Stimulated activated CD8-positive, alpha-beta memory T cell treated with anti-CD3 and anti-CD28 coated beads, Interleukin-2, amount 100 ng/mL, for 1 hour (primary cell): ENCODE data around the gene KRT32.
"Not testable (repeated sequence)": the region's sequence is repeated elsewhere in the genome, so short reads cannot be mapped to it uniquely, and the experiment has no call there.

Experiments used
- DNase-seq, 2 donors: peaks; one replicate each; pipeline ENCODE4 v3.0.0-alpha.2; 2020; ENCODE audit warnings: low read depth in 2 of 2

The KRT32 gene

DNA sequence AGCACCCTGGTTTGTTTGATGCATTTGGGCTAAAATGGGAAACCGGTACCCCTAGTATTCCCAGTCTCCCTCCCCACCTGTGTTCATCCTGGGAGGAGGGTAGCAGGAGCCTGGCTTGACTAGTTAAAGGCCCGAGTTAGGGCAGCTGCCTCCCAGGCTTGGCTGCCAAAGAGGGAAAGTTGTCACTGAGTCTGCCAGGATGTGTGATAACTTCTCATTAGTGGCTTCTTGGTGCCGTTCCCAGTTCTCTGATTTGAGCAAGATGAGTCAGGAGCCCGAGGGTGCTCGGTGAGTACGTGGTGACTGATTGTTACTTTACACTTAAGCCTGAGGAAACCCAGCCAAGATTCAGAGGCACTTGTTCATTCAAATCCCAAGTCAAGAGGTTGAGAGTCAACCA lies 2.5 kb downstream of the KRT32 start:
- DNase-seq = no peak

- no peak for DNase-seq
These were observed 3.0 kb downstream of the KRT32 start for GRCh38 chr17:41464173-41464572.

DNA sequence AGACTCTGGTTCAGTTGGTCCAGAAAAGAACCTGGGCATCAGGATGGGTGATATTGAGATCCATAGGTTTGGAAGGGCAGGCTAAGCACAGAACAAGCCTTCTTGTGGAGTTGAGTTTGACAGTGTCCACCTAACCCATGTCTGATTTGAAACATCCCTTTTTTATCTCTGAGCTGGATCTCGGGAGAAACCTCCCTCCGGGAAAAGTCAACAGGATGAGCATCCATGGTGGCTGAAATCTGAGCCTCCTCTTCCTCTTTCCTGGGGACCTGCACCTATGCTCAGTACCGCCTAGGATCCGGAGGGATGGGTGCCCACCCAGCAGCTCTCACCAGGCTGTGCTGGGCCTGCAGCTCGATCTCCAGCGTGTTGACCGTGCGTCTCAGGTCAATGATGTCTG lies 3.4 kb downstream of the KRT32 start:
- DNase-seq = no peak

GRCh38 chr17:41462705-41463104 lies 4.5 kb downstream of the KRT32 start:
- no peak for DNase-seq

DNA sequence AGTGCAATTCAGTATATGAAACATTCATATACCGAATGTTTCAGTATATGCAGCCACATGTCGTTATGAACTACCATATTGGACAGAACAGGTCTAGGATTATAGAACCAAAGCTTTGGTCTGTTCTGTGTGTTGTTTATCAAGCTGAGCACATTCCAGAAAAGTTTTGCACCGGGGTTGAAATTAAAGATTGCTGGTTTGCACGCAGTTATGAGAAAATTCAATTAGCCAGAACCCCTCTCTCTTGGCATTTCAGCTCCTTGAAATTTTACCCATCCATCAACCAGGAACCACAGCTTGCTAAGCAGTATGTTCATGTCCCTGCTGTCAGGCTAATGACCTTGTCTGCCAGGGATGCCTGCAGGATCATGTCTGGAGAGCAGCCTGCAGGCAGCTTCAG lies 9.5 kb downstream of the KRT32 start:
- no peak for DNase-seq

GRCh38 chr17:41456204-41456603 lies 11.0 kb downstream of the KRT32 start:
- DNase-seq = no peak

- DNase-seq = no peak
These were observed 11.9 kb downstream of the KRT32 start for GRCh38 chr17:41455236-41455635.

DNA sequence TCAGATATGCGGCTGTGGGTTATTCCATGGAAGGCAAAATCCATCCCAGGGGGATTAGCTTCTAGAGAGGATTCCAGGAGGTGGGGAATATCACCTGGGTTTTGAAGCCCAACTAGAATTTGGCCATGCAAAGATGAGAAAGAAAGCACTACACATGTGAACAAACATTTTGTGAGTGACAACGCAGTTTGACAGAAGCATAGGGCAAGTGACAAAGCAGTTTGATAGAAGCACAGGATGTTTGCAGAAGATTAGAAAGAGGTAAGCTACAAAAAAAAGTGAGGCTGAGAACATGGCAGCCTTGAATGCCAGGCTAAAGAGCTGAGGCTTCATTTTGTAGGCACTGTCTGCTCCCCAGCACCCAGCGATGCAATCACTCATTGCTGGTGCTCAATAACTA lies 14.1 kb downstream of the KRT32 start:
- DNase-seq = no peak

- DNase-seq = no peak
These were observed 14.9 kb downstream of the KRT32 start for GRCh38 chr17:41452281-41452680.

- no peak for DNase-seq
These were observed 15.9 kb downstream of the KRT32 start for GRCh38 chr17:41451154-41451728.

GRCh38 chr17:41449008-41449407 lies 18.2 kb downstream of the KRT32 start:
- DNase-seq = no peak

- DNase-seq = no peak
These were observed 18.7 kb downstream of the KRT32 start for GRCh38 chr17:41448506-41448905.

DNA sequence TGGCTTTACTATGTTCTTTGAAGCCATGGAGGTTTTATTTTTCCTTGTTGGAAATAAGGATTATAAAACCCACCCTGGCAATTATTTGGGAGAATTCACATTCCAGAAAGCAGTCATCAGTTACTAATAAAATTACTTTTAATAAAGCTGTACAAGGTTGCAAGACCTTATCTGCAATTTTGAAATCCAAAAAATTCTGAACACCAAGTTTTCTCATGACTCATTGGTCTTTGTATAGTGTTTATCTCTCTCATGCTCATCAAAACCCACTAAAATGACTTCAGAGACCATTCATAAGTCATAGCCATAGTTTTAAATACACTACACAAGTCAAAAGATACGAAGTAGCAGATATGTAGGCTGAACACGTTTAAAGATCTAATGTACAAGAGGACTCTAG lies 20.4 kb downstream of the KRT32 start:
- no peak for DNase-seq

DNA sequence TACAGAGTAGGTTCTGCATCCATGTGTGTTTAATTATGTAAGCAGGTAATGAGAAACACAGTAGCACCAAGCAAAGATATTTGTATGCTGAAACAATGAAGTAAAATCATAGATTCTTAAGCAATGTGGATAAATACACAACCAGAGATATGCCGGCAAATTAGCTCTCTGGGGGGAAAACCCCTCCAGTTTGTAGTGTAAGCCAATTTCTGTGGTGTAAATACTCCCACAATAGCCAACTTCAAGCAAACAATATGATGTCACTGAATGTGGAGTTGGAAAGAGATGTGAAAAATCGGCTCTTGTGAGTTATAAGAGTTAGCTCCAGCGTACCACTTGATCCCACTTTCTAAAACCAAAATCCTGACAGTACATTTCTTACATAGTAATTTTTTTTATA lies 22.5 kb downstream of the KRT32 start:
- DNase-seq = no peak

GRCh38 chr17:41444186-41444585 lies 23.0 kb downstream of the KRT32 start:
- no peak for DNase-seq

- no peak for DNase-seq
These were observed 24.4 kb downstream of the KRT32 start for GRCh38 chr17:41442739-41443138.

DNA sequence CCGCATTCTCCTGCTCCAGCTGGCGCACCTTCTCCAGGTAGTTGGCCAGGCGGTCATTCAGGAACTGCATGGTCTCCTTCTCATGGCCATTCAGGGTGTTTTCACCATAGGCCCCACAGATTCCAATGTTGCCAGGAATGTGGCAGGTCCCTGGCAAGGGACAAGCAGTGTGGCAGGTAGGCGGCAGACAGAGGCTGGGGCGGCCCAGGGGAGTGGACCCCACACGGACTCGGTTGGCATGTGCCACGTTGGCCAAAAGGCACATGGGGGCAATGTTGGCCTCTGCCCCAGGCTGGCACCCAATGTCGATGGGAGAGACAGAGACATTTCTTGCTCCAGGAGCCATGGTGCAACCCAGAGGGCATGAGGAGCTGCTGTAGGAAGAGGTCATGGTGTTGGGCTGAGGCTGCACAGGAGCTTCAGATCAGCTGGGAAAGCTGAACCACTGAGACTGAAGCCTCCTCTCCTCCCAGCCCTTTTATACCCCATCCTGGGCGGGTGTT lies 26.6 kb downstream of the KRT32 start, which contains the start of gene KRT38:
Gene KRT38 (minus strand): TSS at position 453 of the 503 bp plus-strand sequence. CDS start 62 bp downstream, at position 391.
- DNase-seq = no peak

GRCh38 chr17:41439375-41439774 lies 27.8 kb downstream of the KRT32 start:
- DNase-seq = no peak

DNA sequence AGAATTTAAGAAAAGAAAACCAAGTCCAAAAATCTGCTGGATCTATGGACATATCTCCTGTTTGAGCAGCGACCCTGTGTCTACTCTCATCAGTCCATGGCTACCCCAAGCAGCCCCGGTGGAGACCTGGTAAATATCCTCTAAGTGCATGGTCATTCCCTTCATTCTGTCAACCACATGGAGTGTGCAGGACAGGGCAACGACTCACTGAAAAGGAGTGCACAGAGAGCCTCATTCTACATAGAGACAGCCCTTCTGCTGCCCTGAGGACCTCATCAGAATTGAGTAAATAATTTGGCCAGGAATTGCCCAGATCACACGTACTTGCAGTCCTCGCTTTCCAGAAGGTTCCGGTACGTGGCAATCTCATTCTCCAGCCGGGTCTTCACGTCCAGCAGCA lies 29.4 kb downstream of the KRT32 start:
- no peak for DNase-seq

DNA sequence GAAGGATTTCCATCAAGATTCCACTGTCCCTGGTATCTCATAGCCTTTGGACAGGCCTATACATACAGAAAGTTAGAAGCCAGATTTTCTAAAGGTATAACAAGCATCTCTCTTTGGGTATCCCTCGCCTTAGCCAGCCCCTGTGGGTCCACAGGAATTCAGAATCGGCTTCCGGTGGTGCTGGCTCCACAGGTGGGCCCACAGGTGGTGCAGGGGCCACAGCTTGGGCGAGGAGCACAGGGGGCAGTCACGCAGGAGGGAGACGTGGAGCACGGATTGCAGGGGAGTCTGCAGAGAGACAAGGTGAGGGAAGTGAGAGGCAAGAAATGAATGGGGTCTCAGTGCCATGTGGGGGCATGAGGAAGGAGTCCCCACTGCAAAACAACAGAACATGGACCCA lies 29.9 kb downstream of the KRT32 start:
- DNase-seq = no peak

- no peak for DNase-seq
These were observed 32.8 kb downstream of the KRT32 start for GRCh38 chr17:41434415-41434814.

DNA sequence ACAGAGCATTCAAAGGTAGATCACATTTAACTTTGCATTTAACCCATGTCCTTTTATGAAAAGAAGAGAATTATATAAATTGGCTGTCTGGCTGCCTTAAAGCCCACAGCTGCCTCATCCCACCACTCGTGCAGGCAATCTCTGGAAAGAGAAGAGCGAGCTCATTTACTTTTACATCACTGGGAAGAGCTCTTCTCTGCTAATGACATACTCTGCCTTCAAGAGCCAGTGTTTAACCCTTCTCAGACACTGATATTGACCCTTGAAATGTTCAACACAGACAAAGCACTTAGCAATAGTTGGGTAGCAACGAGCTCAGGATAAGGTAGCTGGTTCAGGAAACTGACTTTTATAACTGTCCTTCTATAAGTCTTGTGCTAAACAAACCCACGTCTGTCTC lies 33.2 kb downstream of the KRT32 start:
- no peak for DNase-seq

DNA sequence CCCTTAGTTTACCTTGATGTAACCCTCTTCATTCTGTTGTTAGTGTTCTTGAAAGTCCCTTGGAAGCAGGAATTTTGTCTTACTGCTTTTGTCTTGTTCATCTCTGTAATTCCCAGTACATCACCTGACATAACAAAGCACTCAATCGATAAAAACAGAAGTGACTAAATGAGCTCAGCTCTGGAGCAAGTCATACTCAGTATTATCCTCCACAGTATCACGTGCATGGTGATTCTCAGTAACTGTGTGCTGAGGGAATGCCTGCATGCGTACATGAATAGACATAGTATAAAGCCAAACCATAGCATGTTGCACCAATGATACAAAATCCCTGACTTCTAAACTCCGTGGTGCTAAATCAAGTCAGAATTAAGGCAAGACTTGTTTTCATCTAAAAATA lies 33.6 kb downstream of the KRT32 start:
- DNase-seq = no peak

DNA sequence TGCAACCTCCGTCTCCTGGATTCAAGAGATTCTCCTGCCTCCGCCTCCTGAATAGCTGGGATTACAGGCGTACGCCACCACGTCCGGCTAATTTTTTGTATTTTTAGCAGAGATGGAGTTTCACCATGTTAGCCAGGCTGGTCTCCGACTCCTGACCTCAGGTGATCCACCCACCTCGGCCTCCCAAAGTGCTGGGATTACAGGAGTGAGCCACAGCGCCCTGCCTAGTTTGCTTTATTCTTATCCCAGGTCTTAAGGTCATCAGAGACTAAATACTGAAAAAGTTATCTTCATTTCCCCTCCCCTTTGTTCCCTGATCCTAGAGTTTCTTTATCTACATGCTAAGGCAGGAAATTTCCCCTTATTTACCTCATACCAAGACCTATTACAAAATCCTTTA lies 36.8 kb downstream of the KRT32 start:
- not testable (repeated sequence) for DNase-seq
